GF-D8 (cell line): ENCODE measurements around the gene CYP4A11.
"Not testable (repeated sequence)": the region's sequence is repeated elsewhere in the genome, so short reads cannot be mapped to it uniquely, and the experiment has no call there.

ENCODE experiments used
- DNase-seq: peaks from one replicate; lab custom pipeline; 2025; lab: John Stamatoyannopoulos, UW

CYP4A11 gene, protein sequence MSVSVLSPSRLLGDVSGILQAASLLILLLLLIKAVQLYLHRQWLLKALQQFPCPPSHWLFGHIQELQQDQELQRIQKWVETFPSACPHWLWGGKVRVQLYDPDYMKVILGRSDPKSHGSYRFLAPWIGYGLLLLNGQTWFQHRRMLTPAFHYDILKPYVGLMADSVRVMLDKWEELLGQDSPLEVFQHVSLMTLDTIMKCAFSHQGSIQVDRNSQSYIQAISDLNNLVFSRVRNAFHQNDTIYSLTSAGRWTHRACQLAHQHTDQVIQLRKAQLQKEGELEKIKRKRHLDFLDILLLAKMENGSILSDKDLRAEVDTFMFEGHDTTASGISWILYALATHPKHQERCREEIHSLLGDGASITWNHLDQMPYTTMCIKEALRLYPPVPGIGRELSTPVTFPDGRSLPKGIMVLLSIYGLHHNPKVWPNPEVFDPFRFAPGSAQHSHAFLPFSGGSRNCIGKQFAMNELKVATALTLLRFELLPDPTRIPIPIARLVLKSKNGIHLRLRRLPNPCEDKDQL

GRCh38 chr1:46941135-46941694 is at the start of gene CYP4A11:
CYP4A11 (minus strand) TSS chr1:46941476; CDS start chr1:46941433, 43 bp downstream.
- DNase-seq: no peak

DNA sequence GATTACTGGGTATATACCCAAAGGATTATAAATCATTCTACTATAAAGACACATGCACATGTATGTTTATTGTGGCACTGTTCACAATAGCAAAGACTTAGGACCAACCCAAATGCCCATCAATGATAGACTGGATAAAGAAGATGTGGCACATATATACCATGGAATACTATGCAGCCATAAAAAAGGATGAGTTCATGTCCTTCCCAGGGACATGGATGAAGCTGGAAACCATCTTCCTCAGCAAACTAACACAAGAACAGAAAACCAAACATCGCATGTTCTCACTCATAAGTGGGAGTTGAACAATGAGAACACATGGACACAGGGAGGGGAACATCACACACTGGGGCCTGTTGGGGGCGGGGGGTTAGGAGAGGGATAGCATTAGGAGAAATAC is 49.3 kb upstream of the CYP4A11 start:
- not testable (repeated sequence) for DNase-seq

- DNase-seq: no peak
Observed at GRCh38 chr1:46983830-46984586, 42.7 kb upstream of the CYP4A11 start.

DNA sequence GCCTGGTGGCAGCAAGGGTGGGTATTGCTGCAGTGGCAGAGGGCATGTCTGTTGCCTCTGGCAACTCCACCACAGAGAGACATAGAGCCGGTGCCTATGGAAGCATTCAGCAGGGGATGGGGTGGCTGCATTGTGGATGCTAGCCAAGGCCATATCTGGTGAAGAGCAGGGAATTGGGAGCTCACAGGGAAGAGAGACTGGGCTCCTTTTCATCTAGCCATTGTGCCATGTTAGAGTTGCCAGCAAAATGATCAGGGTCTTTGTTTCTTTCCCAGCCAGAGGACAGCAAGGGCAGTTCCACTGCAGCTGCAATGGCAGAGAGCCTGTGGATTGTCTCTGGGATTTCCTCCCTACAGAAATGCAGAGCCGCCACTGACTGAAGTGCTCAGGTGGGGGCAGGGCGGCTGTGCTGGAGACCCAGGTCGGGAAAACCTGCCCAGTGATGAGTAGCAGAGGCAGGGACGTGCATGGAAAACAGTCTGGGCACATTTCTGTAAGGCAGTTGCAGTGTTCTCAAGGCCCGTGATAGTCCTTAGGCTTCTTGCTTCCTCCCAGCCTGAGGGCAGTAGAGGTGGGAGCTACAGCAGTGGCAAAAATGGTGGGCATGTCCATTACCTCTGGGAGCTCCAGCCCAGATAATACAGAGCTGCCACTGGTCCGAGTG is 42.0 kb upstream of the CYP4A11 start:
- DNase-seq: no peak

- no peak for DNase-seq
Observed at GRCh38 chr1:46969014-46969619, 27.8 kb upstream of the CYP4A11 start.

DNA sequence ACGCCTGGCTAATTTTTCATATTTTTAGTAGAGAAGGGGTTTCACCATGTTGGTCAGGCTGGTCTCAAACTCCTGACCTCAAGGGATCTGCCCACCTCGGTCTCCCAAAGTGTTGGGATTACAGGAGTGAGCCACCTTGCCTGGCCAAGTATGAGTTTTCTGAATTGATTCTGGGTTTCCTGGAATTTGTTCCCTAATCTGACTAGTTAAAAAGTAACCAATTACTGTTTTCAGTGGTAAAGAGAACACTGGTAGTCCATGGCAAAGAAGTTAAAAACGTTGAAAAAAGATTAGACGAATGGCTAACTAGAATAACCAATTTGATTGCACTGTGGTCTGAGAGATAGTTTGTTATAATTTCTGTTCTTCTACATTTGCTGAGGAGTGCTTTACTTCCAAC is 21.0 kb upstream of the CYP4A11 start:
- DNase-seq: not testable (repeated sequence)

DNA sequence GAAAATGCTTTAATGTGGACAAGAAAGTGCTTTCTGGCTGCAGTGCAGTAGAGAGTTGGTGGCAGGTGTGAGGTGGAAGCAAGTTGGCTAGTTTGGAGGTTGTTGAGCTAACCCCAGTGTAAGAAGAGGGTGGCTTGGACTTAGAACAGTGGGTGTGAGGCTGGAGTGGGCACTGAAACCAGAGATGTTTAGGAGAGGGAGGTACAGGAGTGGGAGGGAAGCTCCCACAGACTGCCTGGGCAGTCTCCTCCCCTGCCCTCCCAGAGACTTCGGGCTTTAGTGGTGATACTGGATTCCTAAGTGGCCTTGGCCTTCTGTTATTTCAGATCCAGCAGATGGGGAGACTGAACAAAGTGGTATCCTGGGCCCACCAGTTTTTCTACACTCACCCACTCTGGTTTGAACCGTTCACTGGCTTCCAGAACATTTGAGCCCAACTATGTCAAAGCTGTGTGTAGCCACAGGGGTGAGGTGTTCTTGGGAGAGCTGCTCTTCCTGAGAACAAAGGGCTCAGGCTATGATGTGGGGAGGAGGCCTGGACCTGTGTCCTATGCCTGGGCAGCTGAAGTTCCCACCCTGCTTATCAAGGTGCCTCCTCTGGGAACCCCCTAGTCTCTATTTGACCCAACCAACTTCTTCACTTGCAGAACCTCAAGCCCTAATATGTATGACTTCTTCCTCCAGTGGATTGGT is 19.9 kb upstream of the CYP4A11 start:
- DNase-seq: no peak

GRCh38 chr1:46960250-46960649 is 19.0 kb upstream of the CYP4A11 start:
- DNase-seq: no peak

DNA sequence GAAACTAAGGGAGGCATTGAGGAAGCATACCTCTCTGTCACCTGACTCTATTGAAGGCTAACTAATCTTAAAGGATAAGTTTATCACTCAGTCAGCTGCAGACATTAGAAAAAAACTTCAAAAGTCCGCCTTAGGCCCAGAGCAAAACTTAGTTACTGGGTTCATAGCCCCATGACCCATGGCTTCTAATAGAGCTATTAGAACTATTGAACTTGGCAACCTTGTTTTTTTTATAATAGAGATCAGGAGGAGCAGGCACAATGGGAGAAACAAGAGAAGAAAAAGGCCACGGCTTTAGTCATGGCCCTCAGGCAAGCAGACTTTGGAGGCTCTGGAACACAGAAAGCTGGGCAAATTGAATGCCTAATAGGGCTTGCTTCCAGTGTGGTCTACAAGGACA is 13.8 kb upstream of the CYP4A11 start:
- not testable (repeated sequence) for DNase-seq

DNA sequence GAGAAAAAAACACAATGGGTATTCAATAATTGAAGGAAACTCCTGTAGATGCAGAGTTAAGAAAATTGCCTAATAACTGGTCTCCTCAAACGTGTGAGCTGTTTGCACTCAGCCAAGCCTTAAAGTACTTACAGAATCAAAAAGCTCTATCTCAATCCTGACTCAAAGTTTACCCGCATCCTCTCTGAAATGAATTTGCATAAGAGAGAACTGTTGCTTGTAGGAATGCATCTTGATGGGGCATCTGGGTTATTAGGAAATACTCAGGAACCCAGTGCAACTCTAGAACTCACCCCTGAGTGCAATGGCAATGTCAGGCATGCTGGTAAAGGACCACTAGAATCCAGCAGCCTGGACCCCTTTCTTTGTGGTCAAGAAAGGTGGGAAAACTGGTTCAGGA is 12.6 kb upstream of the CYP4A11 start:
- not testable (repeated sequence) for DNase-seq

GRCh38 chr1:46949417-46949666 is 8.1 kb upstream of the CYP4A11 start:
- not testable (repeated sequence) for DNase-seq

GRCh38 chr1:46948629-46949416 is 7.5 kb upstream of the CYP4A11 start:
- no peak for DNase-seq

- not testable (repeated sequence) for DNase-seq
Observed at GRCh38 chr1:46947706-46948105, 6.4 kb upstream of the CYP4A11 start.

DNA sequence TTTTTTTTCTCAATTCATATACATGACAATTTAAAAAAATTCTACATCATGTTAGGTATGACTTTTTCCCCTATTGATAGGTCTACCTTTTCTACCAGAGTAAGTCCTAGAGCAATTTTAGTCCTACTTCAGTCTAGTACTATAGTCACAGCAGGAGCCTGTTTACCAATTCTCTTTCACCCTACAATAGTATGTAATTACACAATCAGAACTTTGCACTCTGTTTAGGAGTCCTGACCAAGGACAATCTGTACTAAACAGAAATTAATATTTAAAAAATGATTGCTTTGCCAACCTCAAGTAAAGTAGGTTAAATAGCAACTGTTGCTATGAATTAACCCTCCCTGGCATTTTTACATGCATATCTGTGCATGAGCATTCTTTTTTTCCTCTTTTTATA is 810 bp upstream of the CYP4A11 start:
- no peak for DNase-seq

DNA sequence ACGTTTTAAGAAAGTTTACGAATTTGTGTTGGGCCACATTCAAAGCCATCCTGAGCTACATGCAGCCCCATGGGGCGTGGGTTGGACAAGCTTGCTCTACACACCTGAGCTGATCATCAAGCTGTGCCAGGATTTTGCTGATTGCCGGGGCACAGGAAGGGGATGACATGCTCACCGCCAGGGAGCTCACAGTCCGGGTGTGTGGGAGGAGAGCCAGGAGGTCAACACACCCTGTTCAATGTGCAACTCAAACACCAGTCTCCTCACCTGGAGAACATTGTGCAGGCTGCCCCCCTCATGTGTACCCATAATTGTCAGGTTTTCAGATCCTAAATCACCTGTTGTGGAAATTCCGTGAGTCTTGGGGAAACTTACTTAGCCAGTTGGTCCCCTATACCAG is 969 bp downstream of the CYP4A11 start:
- DNase-seq: no peak

GRCh38 chr1:46937270-46937669 is 4.0 kb downstream of the CYP4A11 start:
- DNase-seq: no peak

GRCh38 chr1:46936788-46937187 is 4.5 kb downstream of the CYP4A11 start:
- DNase-seq: no peak

DNA sequence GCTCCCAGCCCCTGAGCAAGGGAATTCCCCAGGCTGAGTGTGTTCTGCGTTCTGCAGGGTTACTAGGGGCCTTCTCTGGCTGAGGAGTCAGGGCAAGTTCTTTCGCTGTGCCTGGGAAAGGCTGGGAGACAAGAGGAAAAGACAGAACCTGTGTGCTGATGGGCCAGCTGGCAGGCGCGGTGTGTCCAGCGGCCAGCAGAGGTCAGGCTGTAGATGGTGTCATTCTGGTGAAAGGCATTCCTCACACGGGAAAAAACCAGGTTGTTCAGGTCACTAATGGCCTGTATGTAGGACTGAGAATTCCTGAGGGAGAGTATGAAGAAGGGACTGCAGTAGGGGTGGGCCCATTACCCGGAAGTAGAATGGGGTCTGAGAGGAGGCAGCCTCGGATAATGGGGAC is 6.4 kb downstream of the CYP4A11 start:
- not testable (repeated sequence) for DNase-seq

GRCh38 chr1:46932020-46932419 is 9.3 kb downstream of the CYP4A11 start:
- DNase-seq: not testable (repeated sequence)

GRCh38 chr1:46931151-46931550 is 10.1 kb downstream of the CYP4A11 start:
- no peak for DNase-seq
